ENCODE data around the gene CSPG5. TPM values are rescaled to one million over a fixed set of nuclear protein-coding genes. Genes with fewer than 3 reads are reported as not detected.

CSPG5 gene
- total RNA-seq: 0.33 and 1.6 TPM in 2 replicates

DNA sequence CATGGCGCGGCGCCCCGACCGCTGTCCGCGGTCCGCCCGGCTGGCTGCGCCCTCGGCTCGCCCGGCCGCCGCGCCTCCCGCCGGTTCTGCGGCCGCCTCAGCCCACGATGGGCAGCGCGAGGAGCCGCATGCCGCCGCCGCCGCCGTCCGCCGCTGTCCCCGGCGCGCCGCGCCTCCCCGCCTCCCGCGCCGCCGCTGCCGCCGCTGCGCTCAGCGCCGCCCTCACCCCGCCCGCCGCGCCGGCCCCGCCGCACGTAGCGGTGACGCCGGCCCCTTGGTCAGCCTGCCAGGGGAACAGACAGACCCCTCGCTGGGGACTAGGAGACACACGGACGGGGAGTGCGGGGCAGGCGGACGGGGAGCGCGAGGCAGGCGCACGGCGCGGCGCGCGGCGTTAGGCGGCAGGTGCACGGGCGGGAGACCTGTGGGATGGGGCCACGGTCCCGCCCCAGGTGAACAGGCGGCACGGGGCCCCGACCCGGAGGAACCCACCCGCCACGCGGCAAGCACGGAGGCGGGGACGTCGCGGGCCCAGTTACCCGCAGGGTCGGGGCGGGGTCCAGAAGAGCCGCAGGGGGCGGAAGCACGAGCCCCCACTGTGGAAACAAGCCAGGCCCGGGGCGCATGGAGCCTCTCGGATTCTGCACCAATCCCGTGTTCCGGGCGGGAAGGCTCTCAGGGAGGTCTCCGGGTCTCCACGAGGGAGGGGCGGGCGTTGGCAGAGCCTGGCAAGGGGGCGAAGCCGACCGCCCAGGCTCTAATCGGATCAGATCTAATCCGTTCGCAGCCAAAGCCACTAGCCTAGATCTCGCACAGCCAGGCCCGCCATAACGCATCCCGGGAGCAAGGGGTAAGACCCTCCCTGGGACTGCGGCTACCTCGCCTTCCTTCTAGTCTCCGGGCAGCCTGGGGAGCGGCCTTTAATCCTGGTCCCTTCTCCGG lies at the start of gene CSPG5:
Gene CSPG5, minus strand, starts transcription at position 175 of the 942 bp plus-strand sequence. Its CDS starts 172 bp downstream, at position 3.

DNA sequence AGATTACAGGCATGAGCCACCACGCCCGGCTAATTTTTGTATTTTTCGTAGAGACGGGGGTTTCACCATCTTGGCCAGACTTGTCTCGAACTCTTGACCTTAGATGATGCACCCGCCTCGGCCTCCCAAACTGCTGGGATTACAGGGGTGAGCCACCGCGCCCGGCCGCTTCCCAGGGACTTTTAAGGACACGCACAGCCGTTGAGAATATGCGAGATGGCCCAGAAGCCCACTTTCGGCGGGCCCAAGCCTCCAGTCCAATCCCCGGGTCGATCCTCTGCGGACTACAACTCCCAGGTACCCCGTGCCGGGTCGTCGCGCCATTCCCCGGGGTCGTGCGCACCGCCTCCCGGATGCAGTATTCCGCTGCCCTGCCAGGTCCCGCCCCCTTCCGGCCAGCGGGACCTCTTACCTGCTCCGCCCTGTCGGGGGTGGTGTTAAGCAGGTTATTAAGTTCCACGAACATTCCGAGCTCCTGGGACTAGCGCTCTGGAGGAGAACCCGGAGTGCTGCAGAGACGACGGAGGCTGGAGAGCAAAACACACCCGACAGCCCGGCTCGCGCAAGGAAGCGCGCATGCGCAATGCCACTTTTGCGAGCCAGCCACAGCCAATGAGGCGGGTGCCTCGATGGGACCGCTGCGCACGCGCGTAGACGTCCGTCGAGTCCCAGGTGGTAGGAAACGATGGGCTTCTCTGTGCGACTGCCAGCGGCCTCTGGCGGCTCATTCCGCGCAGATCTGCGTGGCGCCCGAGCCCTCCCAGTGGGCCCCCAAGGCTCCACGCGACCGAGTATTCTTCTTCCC lies 65.3 kb downstream of the CSPG5 start, which contains the start of gene ELP6:
Gene ELP6, minus strand, starts transcription at position 588 of the 805 bp plus-strand sequence. Its CDS starts 122 bp downstream, at position 466.

Small RNA genes lying within 50 kb of the gene (small RNA-seq; reads per million reads assigned to genes)
- gene RN7SL870P: not detected

Other genes starting within 250 kb of the CSPG5 start
- 21.2 and 43.9 TPM in 2 replicates for gene PTPN23, start 197.8 kb downstream of the CSPG5 start, total RNA-seq
- gene SCAP, start 102.9 kb downstream of the CSPG5 start, total RNA-seq: 52.6 and 84.3 TPM in 2 replicates
- gene ELP6, start 65.2 kb downstream of the CSPG5 start, total RNA-seq: 23.6 and 38.9 TPM in 2 replicates
- 46.7 and 56.5 TPM in 2 replicates for gene SMARCC1, start 203.0 kb upstream of the CSPG5 start, total RNA-seq
- gene DHX30, start 224.3 kb upstream of the CSPG5 start, total RNA-seq: 43.6 and 63.2 TPM in 2 replicates

Measured in placental epithelial cell (primary cell).